Non-pigmented ciliary epithelial cell (primary cell): ENCODE measurements around the gene CUX1.
"Not testable (repeated sequence)": the region's sequence is repeated elsewhere in the genome, so short reads cannot be mapped to it uniquely, and the experiment has no call there.

Experiments
- DNase-seq: peaks from one replicate; pipeline ENCODE4 v3.0.0-alpha.2; 2010; ENCODE audit warnings: low read depth

Gene CUX1

GRCh38 chr7:101869901-101870290 is 52.5 kb downstream of the CUX1 start:
- no peak for DNase-seq

GRCh38 chr7:101870361-101871062 is 53.1 kb downstream of the CUX1 start:
- DNase-seq = no peak

GRCh38 chr7:101871351-101871750 is 53.9 kb downstream of the CUX1 start:
- no peak for DNase-seq

- no peak for DNase-seq
Observed at GRCh38 chr7:101874028-101874427, 56.6 kb downstream of the CUX1 start.

GRCh38 chr7:101875283-101875846 is 57.9 kb downstream of the CUX1 start:
- no peak for DNase-seq

GRCh38 chr7:101877882-101878591 is 60.6 kb downstream of the CUX1 start:
- DNase-seq = no peak

- DNase-seq = no peak
Observed at GRCh38 chr7:101878938-101879337, 61.5 kb downstream of the CUX1 start.

- DNase-seq = no peak
Observed at GRCh38 chr7:101879565-101879964, 62.1 kb downstream of the CUX1 start.

GRCh38 chr7:101880282-101881054 is 63.0 kb downstream of the CUX1 start:
- no peak for DNase-seq

GRCh38 chr7:101882005-101882421 is 64.6 kb downstream of the CUX1 start:
- DNase-seq = peak; percentile 94

- peak; percentile 100 for DNase-seq
Observed at GRCh38 chr7:101882595-101883564, 65.5 kb downstream of the CUX1 start.

DNA sequence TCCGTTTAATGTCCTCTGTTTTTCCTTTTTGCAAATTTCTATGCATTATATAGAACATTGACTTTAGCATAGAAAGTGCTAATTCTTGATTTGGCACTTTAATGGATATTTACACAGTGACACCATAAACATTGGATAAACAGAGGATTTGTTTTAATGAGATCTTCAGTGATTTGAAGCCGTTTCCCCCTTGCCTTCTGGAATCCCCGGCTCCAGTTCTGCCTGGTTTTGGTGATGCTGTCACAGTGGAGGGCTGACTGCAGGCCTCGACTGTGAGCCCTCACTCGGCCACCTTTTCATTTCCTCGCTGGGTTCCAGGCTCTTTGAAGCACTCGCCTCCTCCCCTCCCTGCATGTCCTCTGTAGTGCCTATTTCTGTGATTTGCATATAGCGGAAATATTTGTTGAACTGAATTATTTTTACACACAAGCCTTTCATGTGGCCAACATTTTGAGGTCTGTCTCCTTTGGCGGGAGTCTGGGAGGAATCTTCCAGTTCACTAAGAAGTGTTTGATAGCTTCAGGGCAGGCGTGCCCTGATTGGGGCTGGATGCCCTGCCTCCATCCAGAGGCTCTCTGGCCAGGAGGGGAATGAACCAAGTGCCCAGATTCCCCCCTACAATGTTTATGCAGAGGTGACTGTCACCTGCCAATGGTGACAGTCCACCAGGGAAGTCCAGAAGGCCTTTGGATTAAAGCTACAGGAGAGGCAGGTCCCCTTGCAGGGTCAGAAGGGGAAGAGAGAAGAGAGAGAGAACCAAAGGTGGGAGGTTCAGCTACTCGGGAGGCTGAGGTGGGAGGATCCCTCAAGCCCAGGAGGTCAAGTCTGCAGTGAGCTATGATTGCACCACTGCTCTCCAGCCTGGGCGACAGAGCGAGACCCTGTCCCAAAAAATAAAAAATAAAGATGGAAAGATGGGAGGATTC is 67.5 kb downstream of the CUX1 start:
- no peak for DNase-seq

DNA sequence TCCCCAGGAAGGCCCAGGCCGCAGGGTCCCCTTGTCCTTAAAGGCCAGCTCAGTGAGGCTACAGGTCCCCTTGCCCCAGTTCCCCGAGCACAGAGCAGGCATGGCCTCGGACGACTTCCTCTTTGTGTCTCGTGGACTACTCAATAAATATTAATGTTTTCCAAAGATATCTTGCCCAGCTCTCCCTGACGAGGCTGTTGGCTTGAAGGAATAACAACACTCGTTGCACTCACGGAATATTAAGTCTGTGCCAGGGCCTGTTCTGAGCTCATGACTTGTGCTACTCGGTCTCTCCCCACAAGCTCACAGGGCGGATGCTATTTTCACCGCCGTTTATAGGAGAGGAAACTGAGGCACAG is 68.2 kb downstream of the CUX1 start:
- DNase-seq = no peak

- DNase-seq = not testable (repeated sequence)
Observed at GRCh38 chr7:101887352-101887751, 69.9 kb downstream of the CUX1 start.

DNA sequence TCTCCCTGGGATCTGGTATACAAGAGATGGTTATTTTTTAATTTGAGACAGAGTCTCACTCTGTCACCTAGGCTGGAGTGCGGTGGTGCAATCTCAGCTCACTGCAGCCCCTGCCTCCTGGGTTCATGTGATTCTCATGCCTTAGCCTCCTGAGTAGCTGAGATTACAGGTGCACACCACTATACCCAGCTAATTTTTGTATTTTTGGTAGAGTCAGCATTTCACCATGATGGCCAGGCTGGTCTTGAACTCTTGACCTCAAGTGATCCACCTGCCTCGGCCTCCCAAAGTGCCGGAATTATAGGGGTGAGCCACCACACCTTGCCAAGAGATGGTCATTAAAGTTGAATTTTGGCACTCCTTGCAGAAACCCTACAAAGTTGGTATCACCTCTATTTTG is 71.1 kb downstream of the CUX1 start:
- not testable (repeated sequence) for DNase-seq

GRCh38 chr7:101890749-101891523 is 73.5 kb downstream of the CUX1 start:
- DNase-seq = no peak

- DNase-seq = no peak
Observed at GRCh38 chr7:101891936-101892640, 74.7 kb downstream of the CUX1 start.

DNA sequence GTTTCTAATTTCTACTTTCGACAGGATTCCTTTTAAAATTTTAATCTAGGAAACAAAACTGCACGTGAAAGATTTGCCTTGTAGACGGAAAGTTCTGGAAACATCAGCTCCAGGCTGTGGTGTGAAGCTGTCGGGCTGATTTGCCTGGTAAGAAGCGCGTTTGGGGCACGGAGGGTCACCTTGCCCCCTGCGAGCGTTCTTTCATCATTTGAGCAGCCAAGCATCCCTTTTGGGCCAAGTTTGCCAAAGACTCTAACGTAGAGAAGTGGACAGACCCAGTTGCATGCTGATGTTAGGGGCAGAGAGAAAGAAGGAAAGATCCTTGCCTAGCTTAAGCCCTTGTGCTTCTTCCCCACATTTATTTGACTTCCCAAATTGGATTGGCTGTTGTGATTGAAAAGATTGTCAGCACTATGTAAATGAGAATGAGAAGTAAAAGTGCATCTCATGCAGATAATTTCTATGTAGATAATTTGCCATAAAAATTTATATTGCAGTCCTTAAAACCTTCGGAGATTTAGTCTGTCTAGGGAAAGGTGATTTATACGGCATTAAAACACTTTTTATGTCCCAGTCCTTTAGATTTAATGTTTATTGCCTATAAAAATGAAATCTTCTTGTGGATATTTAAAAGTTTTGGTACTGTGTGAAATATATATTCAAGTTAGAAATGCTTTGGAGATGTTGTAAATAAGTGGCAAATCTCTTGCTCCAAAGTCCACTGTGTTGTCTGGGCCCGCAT is 76.1 kb downstream of the CUX1 start:
- DNase-seq = no peak
